ENCODE measurements around the gene SMARCE1.

The SMARCE1 gene

DNA sequence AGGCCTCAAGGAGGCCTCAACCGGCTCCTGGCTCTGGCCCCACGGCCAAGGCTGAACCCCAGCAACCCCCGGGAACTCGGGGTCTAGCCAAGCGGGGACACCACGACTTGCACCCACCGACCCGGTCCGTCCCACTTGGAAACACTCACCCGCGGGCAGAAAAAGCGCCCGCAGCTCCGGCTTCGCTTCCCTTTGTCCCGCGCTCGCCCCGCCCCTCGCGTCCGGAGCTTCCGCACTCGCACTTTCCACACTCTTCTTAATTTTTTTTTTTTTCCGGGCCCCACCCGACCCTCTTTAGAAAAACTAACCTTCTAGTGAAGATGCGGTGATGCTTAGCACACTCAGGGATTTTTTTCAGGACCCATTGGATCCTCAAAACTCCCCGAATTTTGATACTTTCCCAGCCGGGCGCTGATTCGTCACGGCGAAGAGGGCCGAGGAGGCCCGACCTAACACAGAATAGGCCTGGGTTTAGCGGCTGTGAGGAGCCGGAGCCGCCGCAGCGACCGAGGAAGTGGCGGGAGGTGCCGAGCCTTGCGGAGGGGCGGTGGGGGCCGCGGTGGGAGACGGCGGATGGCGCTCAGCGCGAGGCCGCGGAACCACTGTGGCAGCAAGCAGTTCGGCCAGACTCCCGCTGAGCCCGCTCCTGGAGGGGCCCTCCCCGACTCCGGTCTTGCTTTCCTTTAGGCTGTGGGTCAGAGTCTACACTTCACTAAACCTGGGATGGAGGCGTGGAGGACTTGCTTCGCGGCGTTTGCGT lies at the start of gene SMARCE1:
Gene SMARCE1 (minus strand): TSS at position 195 of the 760 bp plus-strand sequence. CDS start 2,016 bp downstream, outside the sequence.
- DNase-seq (ENCODE audit: low spot score) = peak; percentile 67

DNA sequence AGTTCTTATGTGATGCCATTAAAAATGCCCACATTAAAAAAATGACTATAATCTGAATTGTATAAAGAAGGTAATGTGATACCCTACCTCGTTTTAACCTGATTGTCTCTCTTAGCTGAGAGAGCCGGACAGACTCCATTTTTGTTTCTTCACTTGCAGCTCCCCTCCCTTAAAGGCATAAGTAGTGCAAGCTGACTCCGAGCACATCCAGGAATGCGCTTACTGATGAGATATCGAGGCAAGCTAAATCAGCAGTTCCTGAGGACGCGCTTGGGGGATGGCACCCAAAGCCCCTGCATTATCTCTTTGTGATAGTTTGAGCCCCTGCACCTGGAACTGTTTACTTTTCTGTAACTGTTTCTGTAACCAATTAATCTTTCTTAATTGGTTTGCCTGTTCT lies 49.7 kb upstream of the SMARCE1 start:
- DNase-seq (ENCODE audit: low spot score) = no peak

DNA sequence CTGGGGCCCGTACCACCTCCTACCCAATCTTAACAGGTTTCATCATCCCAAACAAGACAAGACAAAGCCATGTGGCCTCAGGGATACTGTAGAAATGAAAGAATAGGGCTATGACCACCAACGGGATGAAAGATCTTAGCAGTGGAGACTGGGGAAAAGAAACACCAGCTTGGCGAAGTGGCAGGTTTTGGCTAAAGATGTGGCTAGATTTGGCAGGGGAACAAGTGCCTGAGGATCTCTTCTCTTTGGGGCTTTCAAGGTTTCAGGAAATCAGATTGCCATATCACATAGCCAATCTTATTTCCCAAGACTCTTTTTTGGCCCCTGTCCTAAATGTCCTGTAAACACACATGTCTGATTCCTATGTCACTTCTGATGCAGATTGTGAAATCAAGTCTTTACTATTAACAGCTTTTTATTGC lies 49.0 kb upstream of the SMARCE1 start:
- no peak for DNase-seq (ENCODE audit: low spot score)

DNA sequence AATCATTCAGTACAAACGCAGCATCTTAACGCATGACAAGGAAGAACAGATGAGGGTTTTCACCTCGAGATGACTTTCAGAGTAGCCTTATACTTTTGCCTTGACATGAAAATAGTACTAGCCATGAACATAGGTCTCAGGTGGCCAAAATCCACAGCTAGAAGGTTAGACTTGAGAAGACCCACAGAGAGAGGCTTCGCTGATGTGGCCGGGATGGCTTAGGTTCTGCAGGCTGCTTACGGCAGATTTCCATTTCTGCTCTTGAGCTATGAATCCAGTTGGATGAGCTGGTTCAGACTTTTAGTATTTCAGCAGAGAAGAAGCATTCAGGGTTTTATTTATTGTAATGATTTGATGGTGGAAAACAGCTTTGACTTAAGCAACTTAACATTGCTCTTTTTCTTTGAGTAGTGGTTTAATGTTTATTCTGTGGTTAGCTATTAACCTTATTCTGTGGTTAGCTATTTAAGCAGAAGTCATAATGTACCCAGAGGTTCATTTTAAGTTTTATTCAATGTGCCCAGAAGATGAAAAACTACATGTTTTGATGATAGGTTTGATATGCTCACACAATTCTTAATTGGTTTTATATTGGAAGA lies 48.4 kb upstream of the SMARCE1 start:
- DNase-seq (ENCODE audit: low spot score) = no peak

- no peak for DNase-seq (ENCODE audit: low spot score)
Measured at GRCh38 chr17:40694584-40694983, 47.0 kb upstream of the SMARCE1 start.

DNA sequence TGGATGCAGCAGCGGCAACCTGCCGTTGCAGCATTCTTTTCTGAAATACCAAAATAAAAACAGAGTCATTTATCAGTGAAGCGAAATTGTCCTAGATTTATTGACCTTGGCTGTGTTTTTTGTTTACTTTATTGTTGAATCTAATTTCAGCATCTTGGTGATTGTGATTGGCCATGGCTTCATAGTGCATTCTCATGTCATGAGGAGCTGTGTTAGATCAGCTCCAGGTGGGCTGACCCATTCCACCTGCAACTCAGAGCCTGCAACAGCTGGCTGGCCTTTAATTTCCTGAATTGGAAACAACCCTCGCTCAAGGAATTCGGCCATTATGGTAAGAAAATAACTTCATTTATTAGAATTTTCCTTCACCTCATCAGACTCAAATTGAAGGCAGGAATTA lies 39.5 kb upstream of the SMARCE1 start:
- no peak for DNase-seq (ENCODE audit: low spot score)

GRCh38 chr17:40686192-40686591 lies 38.6 kb upstream of the SMARCE1 start:
- no peak for DNase-seq (ENCODE audit: low spot score)

DNA sequence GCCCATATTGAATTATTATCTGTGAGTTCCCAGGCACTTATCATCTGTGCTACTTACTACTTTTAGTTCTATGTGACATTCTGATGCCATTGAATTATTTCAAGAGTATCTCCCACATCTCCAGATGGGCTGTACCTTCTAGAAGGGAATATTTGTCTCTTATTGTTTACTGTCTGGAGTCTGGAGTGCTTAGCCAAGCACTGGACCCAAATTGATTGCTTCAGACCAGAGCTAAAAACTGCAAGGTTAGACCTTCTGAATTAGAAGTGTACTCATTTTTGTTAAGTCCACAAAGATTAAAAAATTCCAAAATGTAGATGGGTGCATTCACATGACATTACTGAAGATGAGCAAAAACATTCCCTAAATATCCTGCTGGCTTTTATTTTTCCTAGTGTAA lies 33.4 kb upstream of the SMARCE1 start:
- no peak for DNase-seq (ENCODE audit: low spot score)

DNA sequence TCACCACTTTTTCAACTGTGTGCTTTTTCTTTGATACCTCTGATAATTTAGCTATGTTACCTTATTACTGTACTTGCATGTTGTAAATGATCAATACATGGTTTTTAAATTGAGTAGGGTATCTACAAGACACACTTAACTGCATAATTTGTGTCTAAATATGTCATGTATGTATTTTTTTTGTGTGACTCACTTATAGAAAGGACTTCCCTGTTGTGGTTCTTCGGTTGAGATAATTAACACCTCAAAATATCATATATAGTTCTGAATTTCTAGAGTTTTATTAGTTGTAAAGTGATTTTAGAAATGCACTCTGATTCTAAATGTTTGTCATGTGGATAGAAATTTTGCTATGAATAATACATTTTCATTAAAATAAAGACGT lies 31.9 kb upstream of the SMARCE1 start:
- no peak for DNase-seq (ENCODE audit: low spot score)

- DNase-seq (ENCODE audit: low spot score) = no peak
Measured at GRCh38 chr17:40678902-40679522, 31.4 kb upstream of the SMARCE1 start.

DNA sequence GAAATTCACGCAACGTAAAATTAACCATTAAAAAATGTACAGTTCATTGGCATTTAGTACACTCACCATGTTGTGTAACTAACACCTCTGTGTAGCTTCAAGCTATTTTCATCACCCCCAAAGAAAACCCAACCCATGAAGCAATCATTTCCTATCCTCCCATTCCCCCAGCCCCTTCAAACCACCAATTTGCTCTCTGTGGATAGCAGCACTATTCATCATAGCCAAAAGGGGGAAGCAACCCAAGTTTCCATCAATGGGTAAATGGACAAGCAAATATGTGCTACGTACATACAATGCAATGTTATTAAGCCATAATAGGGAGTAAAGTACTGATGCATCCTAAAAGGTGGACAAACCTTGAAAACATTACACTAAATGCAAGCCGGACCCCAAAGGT lies 28.3 kb upstream of the SMARCE1 start:
- DNase-seq (ENCODE audit: low spot score) = no peak

- DNase-seq (ENCODE audit: low spot score) = no peak
Measured at GRCh38 chr17:40672654-40673053, 25.0 kb upstream of the SMARCE1 start.

DNA sequence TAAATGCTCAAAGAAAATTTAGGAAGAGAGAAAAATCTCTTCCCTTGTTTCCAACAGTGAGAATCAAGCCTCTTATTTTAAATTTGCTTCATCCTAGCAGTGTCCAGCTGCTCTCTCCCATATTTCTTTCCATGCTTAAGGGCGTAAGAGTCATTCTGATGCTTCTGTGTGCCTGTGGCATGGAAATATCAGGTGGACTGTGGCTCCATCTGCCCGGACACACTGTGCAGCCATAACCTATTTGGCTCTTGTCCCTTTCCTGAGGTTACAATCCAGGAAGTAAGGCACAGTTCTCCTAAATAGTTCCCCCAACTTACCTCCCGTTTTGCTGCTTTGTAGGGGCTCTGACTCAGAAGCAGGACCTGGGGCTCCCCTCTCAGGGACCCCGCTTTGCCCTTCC lies 23.7 kb upstream of the SMARCE1 start:
- DNase-seq (ENCODE audit: low spot score) = no peak

- no peak for DNase-seq (ENCODE audit: low spot score)
Measured at GRCh38 chr17:40666331-40666730, 18.7 kb upstream of the SMARCE1 start.

DNA sequence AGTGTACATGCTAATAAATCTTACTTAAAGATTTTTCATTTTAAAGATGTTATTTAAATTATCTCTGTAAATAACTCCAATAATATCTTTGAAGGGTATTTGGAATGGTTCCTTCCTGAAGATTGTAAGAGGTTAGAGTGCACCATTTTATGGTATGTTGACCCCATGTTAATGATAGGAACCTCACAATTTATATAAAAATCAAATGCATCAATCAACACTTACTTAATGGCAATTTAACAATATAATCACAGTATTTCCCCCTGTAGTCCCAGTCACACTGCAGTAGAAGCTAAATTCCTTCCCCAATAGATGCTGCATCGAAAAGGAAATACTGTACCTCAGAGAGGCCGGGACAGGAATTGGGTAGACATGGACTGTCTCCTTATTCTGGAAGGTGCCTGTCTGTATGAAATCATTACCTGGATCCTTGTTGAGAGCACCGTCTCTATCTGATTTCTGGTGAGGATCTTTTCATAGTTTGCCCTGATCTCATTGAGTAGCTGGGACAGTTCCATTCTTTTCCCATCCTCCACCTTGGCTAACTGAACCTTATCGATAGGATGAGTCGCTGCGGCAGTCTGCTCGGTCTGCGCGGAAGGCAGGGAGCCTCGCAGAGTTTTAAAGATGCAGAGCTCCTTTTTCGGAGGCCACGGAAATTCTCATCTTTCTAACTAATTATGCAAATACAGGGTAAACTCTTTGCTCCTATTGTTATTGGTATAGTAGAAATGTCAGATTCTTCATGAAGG lies 17.1 kb upstream of the SMARCE1 start, which contains the start of gene KRT222:
Gene KRT222 (minus strand): TSS at position 596 of the 752 bp plus-strand sequence. CDS start 78 bp downstream, at position 518.
- no peak for DNase-seq (ENCODE audit: low spot score)

DNA sequence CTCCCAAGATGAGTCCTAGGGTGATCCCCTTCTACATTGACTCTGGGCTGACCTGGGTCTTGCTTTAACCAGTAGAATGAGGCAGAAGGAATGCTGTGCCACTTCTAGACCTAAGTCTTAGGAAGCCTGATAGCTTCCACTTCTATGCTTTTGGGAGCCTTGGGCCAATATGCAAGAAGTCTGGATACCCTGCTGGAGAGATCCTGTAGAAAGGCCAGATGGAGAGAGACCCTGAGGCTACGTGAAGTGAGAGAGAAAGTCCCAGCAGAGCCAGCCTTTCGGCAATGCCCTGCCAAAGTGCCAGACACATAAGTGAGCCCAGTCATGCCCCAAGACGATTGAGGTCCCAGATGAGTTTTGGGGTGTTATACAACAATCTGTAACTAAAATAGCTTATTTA lies 15.6 kb upstream of the SMARCE1 start:
- DNase-seq (ENCODE audit: low spot score) = no peak

DNA sequence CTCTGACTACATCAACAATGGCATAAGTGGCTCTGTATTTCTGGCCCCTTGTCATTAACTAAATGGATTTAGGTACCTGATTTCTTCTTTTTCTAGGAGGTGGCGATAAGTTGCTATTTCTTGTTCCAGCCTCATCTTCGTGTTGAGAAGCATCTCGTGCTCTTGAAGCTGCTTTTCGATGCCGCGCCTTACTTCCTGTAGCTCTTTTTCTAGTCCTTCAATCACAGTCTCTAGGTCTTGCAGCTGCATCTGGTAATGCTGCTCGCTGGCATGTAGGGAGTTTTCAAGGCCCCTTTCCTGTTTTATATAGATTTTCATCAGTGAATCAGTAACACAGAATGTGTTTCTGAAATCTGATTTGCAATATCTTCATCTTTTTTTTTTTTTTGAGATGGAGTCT lies 12.3 kb upstream of the SMARCE1 start:
- DNase-seq (ENCODE audit: low spot score) = no peak

DNA sequence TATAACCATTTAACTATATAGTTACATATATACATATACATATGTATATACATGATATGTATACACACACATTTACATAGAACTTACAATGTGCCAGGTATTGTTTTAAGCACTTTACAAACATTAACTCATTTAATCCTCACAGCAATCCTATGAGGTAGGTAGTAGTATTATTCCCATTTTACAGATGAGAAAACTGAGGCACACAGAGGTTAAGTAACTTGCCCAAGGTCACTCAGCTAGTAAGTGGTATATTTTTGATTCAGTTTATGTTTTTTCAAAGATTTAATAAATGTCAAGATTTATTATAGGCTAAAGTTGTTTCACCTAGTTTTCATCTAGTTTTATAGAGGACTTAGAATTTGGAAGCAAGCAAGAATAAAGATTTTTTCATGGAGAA lies 10.8 kb upstream of the SMARCE1 start:
- DNase-seq (ENCODE audit: low spot score) = no peak

GRCh38 chr17:40651939-40652338 lies 4.3 kb upstream of the SMARCE1 start:
- DNase-seq (ENCODE audit: low spot score) = no peak

DNA sequence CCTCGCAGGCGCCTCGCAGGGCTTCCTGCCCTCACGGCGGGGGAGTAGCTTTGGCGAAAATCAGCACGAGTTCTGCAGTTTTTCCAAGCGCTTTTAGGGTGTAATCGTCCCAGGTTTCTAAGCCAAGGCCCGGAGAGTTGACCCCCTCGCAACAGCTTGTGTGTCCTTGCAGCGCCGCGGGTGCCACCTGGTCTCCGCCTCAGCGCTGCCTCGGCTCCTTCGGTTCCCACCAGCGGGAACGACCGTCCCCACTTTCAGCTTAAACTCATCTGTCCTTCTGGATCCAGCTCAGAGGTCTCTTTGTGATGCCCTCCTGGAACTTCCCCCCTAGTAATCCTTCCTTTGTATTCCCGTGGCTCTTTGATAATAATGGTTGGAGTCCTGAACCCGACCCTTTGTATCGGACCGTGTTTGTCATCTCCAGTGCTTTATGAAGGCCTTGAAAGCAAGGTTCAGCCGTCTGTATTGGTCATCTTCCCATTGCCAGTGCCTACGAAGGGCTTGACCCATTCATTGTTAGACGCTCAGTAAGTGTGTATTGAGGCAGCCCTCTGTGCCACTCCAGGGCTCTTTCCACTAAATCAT lies 858 bp upstream of the SMARCE1 start:
- no peak for DNase-seq (ENCODE audit: low spot score)

- DNase-seq (ENCODE audit: low spot score) = no peak
Measured at GRCh38 chr17:40646791-40647623, 611 bp downstream of the SMARCE1 start.
